Mucosa of stomach (tissue), 1 donor: ENCODE results near the gene BCAS1.
A peak's percentile ranks its signal among the peaks of the same experiment; 100 is the strongest.

Experiments used
- H3K27me3 ChIP-seq: one replicate; pipeline ENCODE4 v1.7.0; 2013; ENCODE audit warnings: mild to moderate bottlenecking, low read length; ENCODE audit not compliant: control insufficient read depth, insufficient read depth
- H3K36me3 ChIP-seq: one replicate; pipeline ENCODE4 v1.7.0; 2013; ENCODE audit warnings: low read length; ENCODE audit not compliant: control insufficient read depth, insufficient read depth
- H3K4me1 ChIP-seq: one replicate; pipeline ENCODE4 v1.7.0; 2013; ENCODE audit warnings: mild to moderate bottlenecking, low read length; ENCODE audit not compliant: control insufficient read depth, insufficient read depth
- H3K4me3 ChIP-seq: one replicate; pipeline ENCODE4 v1.7.0; 2013; ENCODE audit warnings: low read length
- H3K9ac ChIP-seq: one replicate; pipeline ENCODE4 v1.7.0; 2013; ENCODE audit warnings: mild to moderate bottlenecking, low read length, moderate library complexity
- H3K9me3 ChIP-seq: one replicate; pipeline ENCODE4 v1.7.0; 2013; ENCODE audit warnings: mild to moderate bottlenecking, low read length, moderate library complexity; ENCODE audit not compliant: control insufficient read depth
- donor health status: Pancreatic carcinoma.

Gene BCAS1

DNA sequence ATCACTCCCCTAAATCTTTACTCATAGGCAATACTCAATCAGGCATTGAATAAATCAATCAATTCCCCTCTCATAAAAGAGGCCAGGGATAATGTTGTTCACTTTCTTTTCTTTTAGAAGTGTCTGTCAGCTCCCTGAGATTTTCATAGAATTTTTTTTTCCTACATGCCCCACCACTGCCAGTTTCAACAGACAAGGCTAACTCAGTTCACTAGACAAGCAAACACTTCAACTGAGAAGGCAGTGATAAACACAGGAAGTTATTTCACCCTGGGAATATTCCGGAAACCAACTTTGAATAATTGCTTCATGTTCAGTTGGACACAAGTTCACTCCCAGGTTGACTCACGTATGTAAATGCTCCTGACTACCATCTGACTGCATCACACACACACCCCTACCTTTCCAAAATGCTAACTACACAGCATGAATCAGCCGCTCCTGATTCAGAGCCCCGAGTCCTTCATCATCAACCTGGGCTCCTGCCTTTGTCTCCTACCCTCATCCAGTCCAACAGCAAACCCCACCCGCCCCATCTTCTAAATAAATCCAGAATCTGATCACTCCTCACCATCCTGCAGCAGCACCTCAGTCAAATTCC lies 143.9 kb downstream of the BCAS1 start:
- Histone ChIP-seq H3K9ac (peak overlapping the region; percentile 19), H3K9me3 (no peaks in the 10 kb centered on the region), H3K4me3 (no peak overlapping the region), H3K36me3 (no peaks in the 10 kb centered on the region), H3K27me3 (no peaks in the 10 kb centered on the region), H3K4me1 (peaks cover 14% of the 10 kb centered on the region)

GRCh38 chr20:53925651-53926401 lies 144.6 kb downstream of the BCAS1 start:
- Histone ChIP-seq H3K36me3 (no peaks in the 10 kb centered on the region), H3K9ac (peak overlapping the region; percentile 19), H3K4me1 (peaks cover 14% of the 10 kb centered on the region), H3K9me3 (no peaks in the 10 kb centered on the region), H3K4me3 (no peak overlapping the region), H3K27me3 (no peaks in the 10 kb centered on the region)

DNA sequence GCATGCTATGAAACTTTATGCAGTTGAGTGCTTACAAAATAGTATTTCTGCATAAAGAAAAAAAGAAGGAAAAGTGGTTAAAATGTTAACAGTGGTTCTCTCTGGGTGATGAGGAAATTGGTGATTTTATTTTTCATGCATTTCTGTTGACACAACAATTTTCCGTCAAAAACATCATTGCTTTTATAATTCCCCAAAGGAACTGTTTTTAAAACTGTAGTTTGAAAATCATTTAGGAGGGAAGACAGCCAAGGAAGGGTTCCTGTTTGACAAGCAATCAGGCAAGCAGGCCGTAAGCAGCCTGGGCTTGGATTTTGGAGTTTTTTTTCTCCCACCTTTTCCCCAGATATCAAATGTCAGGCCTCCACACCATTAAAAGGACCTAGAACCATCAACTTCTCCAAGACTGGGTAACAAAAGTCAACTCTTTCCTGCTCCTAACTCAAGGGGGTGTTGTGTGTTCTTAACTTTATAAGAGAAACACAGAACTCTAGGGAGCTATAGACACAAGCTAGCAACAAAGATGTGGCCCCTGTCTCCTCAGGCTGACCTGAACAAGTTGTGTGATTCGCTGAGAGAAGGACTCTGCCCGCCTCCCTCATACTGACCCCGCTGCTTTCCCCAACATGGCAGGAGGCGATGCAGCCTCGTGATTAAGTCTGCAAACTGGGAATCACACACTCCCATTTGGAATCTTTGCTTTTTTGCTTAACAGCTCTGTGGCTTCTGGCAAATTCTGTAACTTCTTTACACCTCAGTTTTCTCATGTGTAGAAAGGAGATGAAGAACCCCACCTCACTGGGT lies 146.6 kb downstream of the BCAS1 start:
- Histone ChIP-seq H3K36me3 (no peaks in the 10 kb centered on the region), H3K27me3 (no peaks in the 10 kb centered on the region), H3K4me1 (peaks cover 14% of the 10 kb centered on the region), H3K4me3 (no peak overlapping the region), H3K9me3 (no peaks in the 10 kb centered on the region), H3K9ac (no peak overlapping the region)

GRCh38 chr20:53922901-53923314 lies 147.5 kb downstream of the BCAS1 start:
- no peaks in the 10 kb centered on the region for H3K27me3 ChIP-seq
- no peak overlapping the region for H3K4me3 ChIP-seq
- H3K4me1 ChIP-seq = peaks cover 14% of the 10 kb centered on the region
- no peak overlapping the region for H3K9ac ChIP-seq
- H3K9me3 ChIP-seq = no peaks in the 10 kb centered on the region
- H3K36me3 ChIP-seq = no peaks in the 10 kb centered on the region

DNA sequence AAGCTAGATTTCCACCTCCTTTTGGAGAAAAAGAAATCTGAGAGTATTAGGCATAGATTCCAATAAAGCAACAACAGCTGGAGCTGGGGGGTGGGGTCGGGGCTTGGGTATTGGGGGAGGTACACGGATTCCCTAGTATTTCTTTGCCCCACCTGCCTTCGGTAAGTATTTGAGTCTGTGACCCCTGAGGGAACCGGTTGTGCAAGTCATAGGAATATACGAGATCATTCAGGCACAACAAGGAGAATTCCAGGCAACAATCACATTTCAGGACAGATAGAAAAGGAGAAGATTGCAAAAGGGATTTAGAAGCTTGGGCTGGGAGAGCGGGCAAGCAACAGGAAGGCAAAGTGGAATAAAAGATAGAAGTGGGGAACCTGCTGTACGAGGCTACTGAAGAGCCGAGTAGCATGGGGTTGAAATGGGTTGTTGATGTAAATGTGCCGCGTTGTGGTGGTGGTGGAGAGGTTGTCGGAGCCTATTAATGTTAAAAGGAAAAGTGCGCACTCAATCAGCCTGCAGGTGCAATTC lies 148.9 kb downstream of the BCAS1 start:
- Histone ChIP-seq H3K9ac (no peak overlapping the region), H3K36me3 (no peaks in the 10 kb centered on the region), H3K9me3 (no peaks in the 10 kb centered on the region), H3K4me1 (peaks cover 25% of the 10 kb centered on the region), H3K4me3 (no peak overlapping the region), H3K27me3 (no peaks in the 10 kb centered on the region)

DNA sequence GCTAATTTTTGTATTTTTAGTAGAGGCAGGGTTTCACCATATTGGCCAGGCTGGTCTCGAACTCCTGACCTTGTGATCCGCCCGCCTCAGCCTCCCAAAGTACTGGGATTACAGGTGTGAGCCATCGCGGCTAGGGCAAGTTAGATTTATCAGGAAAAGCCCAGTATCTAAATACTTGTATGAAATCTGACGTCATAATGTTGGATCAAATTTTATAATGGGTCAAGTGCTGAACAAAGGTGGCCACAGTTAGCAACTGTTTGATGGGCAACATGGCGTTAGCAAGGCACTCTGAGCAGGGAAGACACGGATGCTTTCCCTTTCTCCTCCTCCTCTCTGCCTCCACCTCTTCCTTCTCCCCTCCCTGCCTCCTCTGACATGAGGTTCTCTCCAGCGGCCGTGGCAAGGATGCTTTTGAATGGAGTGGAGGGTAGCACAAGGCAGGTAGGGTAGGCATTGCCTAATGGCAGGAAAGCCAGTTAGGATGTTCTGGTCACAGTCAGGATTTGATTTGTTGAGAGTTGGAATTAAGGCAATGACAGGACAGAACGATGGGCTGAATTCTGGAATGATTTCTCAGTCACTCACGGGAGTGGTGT lies 149.6 kb downstream of the BCAS1 start:
- H3K36me3 ChIP-seq = no peaks in the 10 kb centered on the region
- H3K9me3 ChIP-seq = no peaks in the 10 kb centered on the region
- H3K4me1 ChIP-seq = peaks cover 22% of the 10 kb centered on the region
- no peak overlapping the region for H3K9ac ChIP-seq
- H3K4me3 ChIP-seq = no peak overlapping the region
- no peaks in the 10 kb centered on the region for H3K27me3 ChIP-seq

DNA sequence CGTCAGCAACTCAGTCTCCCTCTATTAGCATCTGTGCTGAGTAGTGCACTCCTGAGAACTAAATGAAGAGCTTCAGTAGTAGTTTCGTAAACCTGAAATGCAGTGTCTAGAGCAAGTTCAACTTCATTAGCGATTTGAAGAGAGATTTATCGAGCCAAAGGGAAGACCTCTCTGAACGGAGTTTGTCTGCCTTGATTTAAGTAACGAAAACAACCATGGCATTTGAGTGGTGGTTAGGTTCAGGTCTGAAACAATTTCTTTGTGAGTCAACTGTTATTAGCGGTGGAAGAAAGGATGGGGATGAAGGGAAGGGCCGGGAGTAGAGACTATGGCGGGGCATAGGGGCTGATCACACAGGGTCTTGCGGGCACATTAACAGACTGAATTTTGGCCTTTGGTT lies 150.5 kb downstream of the BCAS1 start:
- no peak overlapping the region for H3K4me3 ChIP-seq
- H3K9me3 ChIP-seq = no peaks in the 10 kb centered on the region
- no peaks in the 10 kb centered on the region for H3K36me3 ChIP-seq
- H3K4me1 ChIP-seq = peaks cover 29% of the 10 kb centered on the region
- H3K9ac ChIP-seq = no peak overlapping the region
- no peaks in the 10 kb centered on the region for H3K27me3 ChIP-seq

DNA sequence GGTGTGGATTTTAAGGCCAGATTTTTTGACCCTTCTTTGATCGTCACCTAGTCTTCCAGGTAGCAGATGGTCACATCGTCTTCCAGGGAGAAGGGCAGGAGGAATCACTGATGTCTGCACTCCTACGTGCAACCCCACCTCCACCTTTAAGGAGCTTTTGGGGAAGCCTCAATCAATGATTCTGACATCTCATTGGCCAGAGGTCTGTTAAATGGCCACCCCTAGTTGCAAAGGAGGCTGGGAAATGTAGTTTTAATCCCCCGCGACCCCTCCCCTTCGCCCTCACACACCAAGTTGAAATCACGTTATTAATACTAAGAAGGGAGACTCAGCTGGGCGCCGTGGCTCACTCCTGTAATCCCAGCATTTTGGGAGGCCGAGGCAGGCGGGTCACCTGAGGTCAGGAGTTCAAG lies 151.4 kb downstream of the BCAS1 start:
- no peak overlapping the region for H3K9ac ChIP-seq
- no peaks in the 10 kb centered on the region for H3K36me3 ChIP-seq
- H3K4me1 ChIP-seq = peaks cover 37% of the 10 kb centered on the region
- H3K9me3 ChIP-seq = no peaks in the 10 kb centered on the region
- H3K27me3 ChIP-seq = no peaks in the 10 kb centered on the region
- no peak overlapping the region for H3K4me3 ChIP-seq

DNA sequence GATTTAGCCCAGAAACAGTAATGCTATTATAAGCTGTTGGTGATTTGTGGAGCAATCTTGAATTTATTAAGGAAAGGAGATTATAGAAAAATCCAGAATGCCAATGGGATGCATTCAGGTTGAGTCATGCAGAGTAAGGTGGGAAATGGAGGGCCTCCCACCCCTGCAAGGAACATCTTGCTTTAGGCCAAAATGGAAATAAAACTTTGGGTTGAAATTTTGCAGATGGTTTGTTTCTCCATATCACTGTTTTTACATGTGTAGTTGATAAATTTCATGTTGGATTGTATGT lies 152.4 kb downstream of the BCAS1 start:
- peaks cover 32% of the 10 kb centered on the region for H3K4me1 ChIP-seq
- no peak overlapping the region for H3K4me3 ChIP-seq

GRCh38 chr20:53917145-53918019 lies 153.0 kb downstream of the BCAS1 start:
- no peaks in the 10 kb centered on the region for H3K36me3 ChIP-seq
- peak overlapping the region; percentile 42 for H3K9ac ChIP-seq
- no peaks in the 10 kb centered on the region for H3K9me3 ChIP-seq
- no peak overlapping the region for H3K4me3 ChIP-seq
- H3K4me1 ChIP-seq = peaks cover 32% of the 10 kb centered on the region
- H3K27me3 ChIP-seq = no peaks in the 10 kb centered on the region

More for the DNA sequence above, 152.4 kb downstream of the BCAS1 start:
- Histone ChIP-seq H3K27me3 (no peaks in the 10 kb centered on the region), H3K36me3 (no peaks in the 10 kb centered on the region), H3K9me3 (no peaks in the 10 kb centered on the region), H3K9ac (no peak overlapping the region)

DNA sequence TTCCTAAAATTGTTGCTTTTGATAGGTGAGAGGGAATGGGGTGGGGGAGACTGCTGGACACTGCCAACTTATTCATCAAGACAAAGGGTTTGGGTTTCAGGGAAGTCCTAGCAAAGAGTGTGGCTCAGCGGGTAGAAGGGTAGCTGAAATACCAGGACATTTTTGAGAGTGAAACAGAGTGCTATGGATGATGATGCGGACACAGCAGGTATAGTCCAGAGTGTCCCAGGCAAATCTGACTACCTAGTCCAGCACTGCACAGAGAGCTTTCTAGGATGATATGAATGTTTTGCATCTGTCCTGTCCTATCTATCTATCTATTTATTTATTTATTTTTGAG lies 154.3 kb downstream of the BCAS1 start:
- Histone ChIP-seq H3K36me3 (no peaks in the 10 kb centered on the region), H3K9me3 (no peaks in the 10 kb centered on the region), H3K4me1 (peaks cover 32% of the 10 kb centered on the region), H3K27me3 (no peaks in the 10 kb centered on the region), H3K9ac (peak overlapping the region; percentile 58), H3K4me3 (peak overlapping the region; percentile 93)
